Keratinocyte (primary cell): ENCODE data around the gene GMPR2. TPM values are rescaled to one million over a fixed set of nuclear protein-coding genes. Genes with fewer than 3 reads are reported as not detected.

Experiments used
- DNase-seq: peaks from one replicate; pipeline ENCODE4 v3.0.0-alpha.2; 2011; ENCODE audit warnings: low read depth, missing footprints, low spot score
- FAIRE-seq: peaks from 2 replicates; lab custom pipeline; 2011; peaks lifted over from hg19 to GRCh38; lab: Jason Lieb, UNC
- H2AFZ ChIP-seq: 2 replicates; pipeline ENCODE4 v1.6.0; 2012; ENCODE audit warnings: low read length, control low read depth, inconsistent platforms; ENCODE audit not compliant: control insufficient read depth
- H3K27ac ChIP-seq: 2 replicates; pipeline ENCODE4 v1.5.1; 2011; ENCODE audit warnings: low read length; ENCODE audit not compliant: control insufficient read depth, insufficient read depth
- H3K27me3 ChIP-seq: 3 replicates; pipeline ENCODE4 v1.6.0; 2011; ENCODE audit warnings: low read length; ENCODE audit not compliant: control insufficient read depth, insufficient read depth; ENCODE audit errors: extremely low read depth
- H3K36me3 ChIP-seq, 2 experiments: 2 replicates in 1 of 2; 3 replicates in 1 of 2; pipeline ENCODE4 v1.5.1; 2011; ENCODE audit warnings: low read length in 2 of 2, mild to moderate bottlenecking in 1 of 2; ENCODE audit not compliant: control insufficient read depth in 2 of 2, insufficient read depth in 2 of 2; ENCODE audit errors: extremely low read depth in 1 of 2
- H3K4me1 ChIP-seq: 3 replicates; pipeline ENCODE4 v1.5.1; 2011; ENCODE audit warnings: low read length; ENCODE audit not compliant: control insufficient read depth, insufficient read depth; ENCODE audit errors: extremely low read depth
- H3K4me2 ChIP-seq: 3 replicates; pipeline ENCODE4 v1.6.0; 2011; ENCODE audit warnings: low read depth, low read length; ENCODE audit not compliant: control insufficient read depth, insufficient read depth; ENCODE audit errors: extremely low read depth
- H3K4me3 ChIP-seq, 3 experiments: fragments of 200-600 bp in 1 of 3; sonication (generic) in 1 of 3; 2 replicates in 2 of 3; 3 replicates in 1 of 3; pipeline ENCODE4 v1.5.1; 2011 to 2016; ENCODE audit warnings: low read length in 3 of 3, mild to moderate bottlenecking in 3 of 3, control low read depth in 2 of 3, inconsistent platforms in 1 of 3, low read depth in 1 of 3, mixed read lengths in 1 of 3, mixed run types in 1 of 3, moderate library complexity in 1 of 3; ENCODE audit not compliant: control insufficient read depth in 2 of 3, insufficient read depth in 2 of 3; ENCODE audit errors: extremely low read depth in 1 of 3
- H3K79me2 ChIP-seq: 2 replicates; pipeline ENCODE4 v1.6.0; 2012; ENCODE audit warnings: low read length; ENCODE audit not compliant: control insufficient read depth, insufficient read depth
- H3K9ac ChIP-seq: 3 replicates; pipeline ENCODE4 v1.6.0; 2011; ENCODE audit warnings: low read length; ENCODE audit not compliant: control insufficient read depth, insufficient read depth; ENCODE audit errors: extremely low read depth
- H3K9me1 ChIP-seq: 3 replicates; pipeline ENCODE4 v1.6.0; 2011; ENCODE audit warnings: low read length; ENCODE audit not compliant: control insufficient read depth, insufficient read depth; ENCODE audit errors: extremely low read depth
- H3K9me3 ChIP-seq: 2 replicates; pipeline ENCODE4 v1.5.1; 2012; ENCODE audit warnings: low read depth, low read length; ENCODE audit not compliant: control insufficient read depth
- H4K20me1 ChIP-seq: 3 replicates; pipeline ENCODE4 v1.6.0; 2011; ENCODE audit warnings: low read length; ENCODE audit not compliant: control insufficient read depth, insufficient read depth; ENCODE audit errors: extremely low read depth
- EZH2 ChIP-seq: IDR thresholded peaks from one replicate; pipeline ENCODE4 v1.6.1; 2012; ENCODE audit warnings: inconsistent platforms, mild to moderate bottlenecking, low read length, moderate library complexity
- dilution Hi-C: fragments of 300-500 bp; cut with MboI; formaldehyde crosslinking; loops from one replicate; pipeline ENCODE4 v1.7.0; 2020; ENCODE audit warnings: low sequenced_read_pairs; ENCODE audit not compliant: extremely low pct_ligation_motif_present
- polyA plus RNA-seq, 5 experiments: library from polyadenylated mRNA; depleted of rRNA in 3 of 5; stranded (reverse) in 3 of 5; stranded (forward) in 1 of 5; unstranded in 1 of 5; fragments of >200 nt; gene quantifications; 1 replicate in 1 of 5; 2 replicates in 3 of 5; 3 replicates in 1 of 5; pipeline versions ENCODE4 v1.2.1 to v1.2.3, GENCODE V29; 2011 to 2012; ENCODE audit warnings: missing spikeins in 2 of 5, low read depth in 1 of 5, low replicate concordance in 1 of 5
- TF ChIP-seq, protein P1 (sequence below), 3 experiments: IDR thresholded peaks in 1 of 3; conservative IDR thresholded peaks in 1 of 3; optimal IDR thresholded peaks in 1 of 3; 2 replicates in 2 of 3; 3 replicates in 1 of 3; pipeline versions ENCODE3 to v1.5.1; 2011; ENCODE audit warnings: low read length in 3 of 3, mild to moderate bottlenecking in 3 of 3, moderate library complexity in 2 of 3, control low read depth in 1 of 3, inconsistent platforms in 1 of 3; ENCODE audit not compliant: insufficient read depth in 2 of 3; ENCODE audit errors: extremely low read depth in 1 of 3

Gene GMPR2
- polyA plus RNA-seq, 1 donor (not counting 4 experiments of a cell fraction or from before 2014, with no cell fraction given) = 84.6 TPM

DNA sequence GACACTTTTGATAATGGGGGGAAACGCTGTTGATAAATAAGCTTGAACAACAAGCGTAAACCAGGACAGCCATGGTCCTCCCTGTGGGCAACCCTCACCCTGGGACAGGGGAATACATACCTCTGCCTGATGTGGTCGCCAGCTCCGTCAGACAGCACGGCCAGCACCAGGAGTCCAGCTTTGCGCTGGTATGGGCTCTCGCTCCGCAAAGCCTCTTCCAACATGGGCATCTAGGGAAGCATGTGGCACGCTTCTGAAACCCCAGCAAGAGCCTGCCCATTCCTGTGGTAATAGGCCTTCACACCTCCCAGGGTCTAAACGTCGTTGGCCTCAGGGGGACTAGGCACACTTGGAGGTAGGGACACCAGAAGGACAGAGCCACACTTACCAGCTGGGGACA lies 47.0 kb upstream of the GMPR2 start:
- H3K27me3 ChIP-seq = no peaks in the 10 kb centered on the region
- H3K4me1 ChIP-seq = peaks cover 15% of the 10 kb centered on the region
- DNase-seq (no peak), FAIRE-seq (no peak)
- no peaks in the 10 kb centered on the region for H3K9me1 ChIP-seq
- no peak overlapping the region for H3K4me3 ChIP-seq
- H3K9ac ChIP-seq = no peak overlapping the region
- dilution Hi-C loops = no loop called here
- H2AFZ ChIP-seq = no peak overlapping the region
- H3K9me3 ChIP-seq = no peaks in the 10 kb centered on the region
- H3K36me3 ChIP-seq = peaks cover 45 to 49% of the 10 kb centered on the region in 2 experiments
- H4K20me1 ChIP-seq = peaks cover 4% of the 10 kb centered on the region
- H3K79me2 ChIP-seq = peaks cover 15% of the 10 kb centered on the region
- no peak for TF ChIP-seq EZH2
- TF ChIP-seq, protein P1, sequence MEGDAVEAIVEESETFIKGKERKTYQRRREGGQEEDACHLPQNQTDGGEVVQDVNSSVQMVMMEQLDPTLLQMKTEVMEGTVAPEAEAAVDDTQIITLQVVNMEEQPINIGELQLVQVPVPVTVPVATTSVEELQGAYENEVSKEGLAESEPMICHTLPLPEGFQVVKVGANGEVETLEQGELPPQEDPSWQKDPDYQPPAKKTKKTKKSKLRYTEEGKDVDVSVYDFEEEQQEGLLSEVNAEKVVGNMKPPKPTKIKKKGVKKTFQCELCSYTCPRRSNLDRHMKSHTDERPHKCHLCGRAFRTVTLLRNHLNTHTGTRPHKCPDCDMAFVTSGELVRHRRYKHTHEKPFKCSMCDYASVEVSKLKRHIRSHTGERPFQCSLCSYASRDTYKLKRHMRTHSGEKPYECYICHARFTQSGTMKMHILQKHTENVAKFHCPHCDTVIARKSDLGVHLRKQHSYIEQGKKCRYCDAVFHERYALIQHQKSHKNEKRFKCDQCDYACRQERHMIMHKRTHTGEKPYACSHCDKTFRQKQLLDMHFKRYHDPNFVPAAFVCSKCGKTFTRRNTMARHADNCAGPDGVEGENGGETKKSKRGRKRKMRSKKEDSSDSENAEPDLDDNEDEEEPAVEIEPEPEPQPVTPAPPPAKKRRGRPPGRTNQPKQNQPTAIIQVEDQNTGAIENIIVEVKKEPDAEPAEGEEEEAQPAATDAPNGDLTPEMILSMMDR (optimal IDR thresholded peaks at IDR 0.05 in 1 of 3, IDR thresholded peaks at IDR 0.05 in 1 of 3, conservative IDR thresholded peaks at IDR 0.05 in 1 of 3; ENCODE audit: extremely low read depth in 1 of 3, insufficient read depth in 2 of 3, low read length in 3 of 3) = no peak
- no peak overlapping the region for H3K4me2 ChIP-seq
- no peak overlapping the region for H3K27ac ChIP-seq

DNA sequence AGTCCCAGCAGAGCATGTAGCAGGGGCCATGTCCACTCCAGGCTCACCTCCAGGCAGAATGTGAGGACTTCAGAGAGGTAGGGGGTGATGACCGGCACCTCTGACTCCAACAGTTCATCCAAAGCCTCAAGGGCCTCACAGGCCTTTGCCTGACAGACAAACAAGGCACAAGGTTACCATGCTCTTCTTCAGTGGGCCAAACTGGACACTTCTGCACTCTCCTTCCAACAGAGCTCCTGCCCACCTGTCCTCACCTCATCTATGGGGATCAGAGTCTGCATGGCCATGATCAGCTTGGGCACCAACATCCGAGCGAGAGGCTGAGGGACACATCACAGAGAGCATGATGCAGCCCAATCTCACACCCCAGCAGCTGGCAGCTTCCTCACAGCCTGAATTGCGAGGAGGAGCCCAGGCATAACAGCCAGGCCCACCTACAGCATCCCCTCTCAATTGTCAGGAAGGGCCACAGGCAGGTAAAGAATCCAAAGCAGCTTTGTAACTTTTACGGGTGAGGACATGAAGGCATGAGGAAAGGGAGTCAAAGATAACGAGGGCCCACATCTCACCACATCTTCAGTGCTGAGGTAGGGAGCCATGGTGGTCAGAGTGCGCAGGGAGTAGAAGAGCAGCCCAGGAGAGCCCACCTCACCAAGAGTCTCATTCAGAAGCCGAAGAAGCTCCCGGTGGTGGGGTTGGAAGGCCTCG lies 45.7 kb upstream of the GMPR2 start:
- H3K79me2 ChIP-seq = peaks cover 18% of the 10 kb centered on the region
- peaks cover 46 to 50% of the 10 kb centered on the region in 2 experiments for H3K36me3 ChIP-seq
- no peaks in the 10 kb centered on the region for H3K27me3 ChIP-seq
- H4K20me1 ChIP-seq = peaks cover 4% of the 10 kb centered on the region
- H3K9me3 ChIP-seq = no peaks in the 10 kb centered on the region
- dilution Hi-C loops = no loop called here
- FAIRE-seq (no peak), DNase-seq (no peak)
- no peak overlapping the region for H2AFZ ChIP-seq
- no peak overlapping the region for H3K9ac ChIP-seq
- no peaks in the 10 kb centered on the region for H3K9me1 ChIP-seq
- H3K27ac ChIP-seq = no peak overlapping the region
- no peak overlapping the region for H3K4me3 ChIP-seq
- peaks cover 15% of the 10 kb centered on the region for H3K4me1 ChIP-seq
- TF ChIP-seq EZH2 = no peak
- TF ChIP-seq, protein P1 (optimal IDR thresholded peaks at IDR 0.05 in 1 of 3, IDR thresholded peaks at IDR 0.05 in 1 of 3, conservative IDR thresholded peaks at IDR 0.05 in 1 of 3; ENCODE audit: extremely low read depth in 1 of 3, insufficient read depth in 2 of 3, low read length in 3 of 3) = no peak
- no peak overlapping the region for H3K4me2 ChIP-seq
